Smooth muscle cell (in vitro differentiated cells): ENCODE results near the gene ASGR1. TPM values are rescaled to one million over a fixed set of nuclear protein-coding genes. Genes with fewer than 3 reads are reported as not detected.

ENCODE experiments used
- DNase-seq: peaks from one replicate; lab custom pipeline; 2025; ENCODE audit not compliant: unreplicated experiment; lab: John Stamatoyannopoulos, UW
- H2AFZ ChIP-seq: fragments of 200-600 bp; sonication (generic); 2 replicates; pipeline ENCODE4 v1.6.0; 2016; ENCODE audit warnings: antibody characterized with exemption, low read depth, mild to moderate bottlenecking
- H3F3A ChIP-seq: fragments of 200-600 bp; sonication (generic); 2 replicates; pipeline ENCODE4 v1.6.0; 2017; ENCODE audit warnings: antibody characterized with exemption, low read depth
- H3K27ac ChIP-seq: fragments of 200-600 bp; sonication (generic); 2 replicates; pipeline ENCODE4 v1.5.1; 2016; ENCODE audit warnings: low read depth, mild to moderate bottlenecking
- H3K27me3 ChIP-seq: fragments of 200-600 bp; sonication (generic); 2 replicates; pipeline ENCODE4 v1.6.1; 2016; ENCODE audit warnings: low read depth, mild to moderate bottlenecking
- H3K36me3 ChIP-seq: fragments of 200-600 bp; sonication (generic); 2 replicates; pipeline ENCODE4 v1.5.1; 2016; ENCODE audit warnings: low read depth
- H3K4me1 ChIP-seq: fragments of 200-600 bp; sonication (generic); 2 replicates; pipeline ENCODE4 v1.5.1; 2016; ENCODE audit warnings: low read depth
- H3K4me2 ChIP-seq: fragments of 200-600 bp; sonication (generic); 2 replicates; pipeline ENCODE4 v1.6.0; 2016; ENCODE audit warnings: mild to moderate bottlenecking
- H3K4me3 ChIP-seq: fragments of 200-600 bp; sonication (generic); 2 replicates; pipeline ENCODE4 v1.5.1; 2016; ENCODE audit warnings: mild to moderate bottlenecking
- H3K79me2 ChIP-seq: fragments of 200-600 bp; sonication (generic); 2 replicates; pipeline ENCODE4 v1.6.0; 2016; ENCODE audit warnings: low read depth, mild to moderate bottlenecking
- H3K9ac ChIP-seq: fragments of 200-600 bp; sonication (generic); 2 replicates; pipeline ENCODE4 v1.6.0; 2016; ENCODE audit warnings: low read depth
- H3K9me3 ChIP-seq: fragments of 200-600 bp; sonication (generic); replicated peaks from 2 replicates; pipeline ENCODE4 v1.5.1; 2016; ENCODE audit warnings: low read depth
- H4K20me1 ChIP-seq: fragments of 200-600 bp; sonication (generic); 2 replicates; pipeline ENCODE4 v1.6.0; 2016; ENCODE audit warnings: low read depth
- CTCF ChIP-seq: fragments of 200-600 bp; sonication (generic); IDR thresholded peaks from 2 replicates; pipeline ENCODE4 v1.5.1; 2017; ENCODE audit warnings: borderline replicate concordance, mild to moderate bottlenecking, antibody characterized with exemption; ENCODE audit not compliant: insufficient read depth, poor library complexity, severe bottlenecking
- WGBS: methylation state at CpG from one replicate; pipeline ENCODE4 v1.1.7; 2016; ENCODE audit warnings: low lambda C conversion rate; 5-methylcytosine and 5-hydroxymethylcytosine counted together
- polyA plus RNA-seq: library from polyadenylated mRNA; unstranded; fragments of >200 nt; fragmentation: Nextera tagmentation; extraction: Ambion mirVana; gene quantifications from 2 replicates; pipeline ENCODE4 v1.2.1, GENCODE V29; 2016
- total RNA-seq: library from RNA; depleted of rRNA; stranded (reverse); fragments of >200 nt; gene quantifications from 2 replicates; pipeline ENCODE4 v1.2.3, GENCODE V29; 2014

ASGR1 gene
- total RNA-seq (1.2 and 3.6 TPM in 2 replicates), polyA plus RNA-seq (4.2 and 11.0 TPM in 2 replicates)

GRCh38 chr17:7179317-7180254 is at the start of gene ASGR1:
Gene ASGR1 (minus strand): TSS chr17:7179370. CDS start chr17:7178563, 807 bp downstream.
- no peaks in the 10 kb centered on the region for H3K9me3 ChIP-seq
- peak within 1 kb of the TSS; percentile 90 for H3K4me2 ChIP-seq
- H3K9ac ChIP-seq, result no peak within 1 kb of the TSS
- H3K4me1 ChIP-seq, result no peaks in the 10 kb centered on the region
- no peak within 1 kb of the TSS for H3K27ac ChIP-seq
- H3K4me3 ChIP-seq, result peak within 1 kb of the TSS; percentile 59
- H3K27me3 ChIP-seq, result no peaks in the 10 kb centered on the region
- no peak for TF ChIP-seq CTCF
- no peak for DNase-seq
- WGBS, result 86% methylated on average over 19 of the region's 20 CpGs
- no peaks in the 10 kb centered on the region for H3K79me2 ChIP-seq
- H2AFZ ChIP-seq, result no peak within 1 kb of the TSS
- no peaks in the 10 kb centered on the region for H3F3A ChIP-seq
- H4K20me1 ChIP-seq, result no peaks in the 10 kb centered on the region
- no peaks in the 10 kb centered on the region for H3K36me3 ChIP-seq

GRCh38 chr17:7228920-7229319 is 49.8 kb upstream of the ASGR1 start:
- Histone ChIP-seq H3K9ac (no peak overlapping the region), H3K4me2 (no peak overlapping the region), H3K79me2 (peaks cover 46% of the 10 kb centered on the region), H3K9me3 (no peaks in the 10 kb centered on the region), H2AFZ (no peak overlapping the region), H3K27ac (no peak overlapping the region), H3K27me3 (no peaks in the 10 kb centered on the region), H3K36me3 (no peaks in the 10 kb centered on the region), H4K20me1 (peaks cover 78% of the 10 kb centered on the region), H3F3A (peaks cover 6% of the 10 kb centered on the region), H3K4me1 (peaks cover 5% of the 10 kb centered on the region), H3K4me3 (no peak overlapping the region)
- WGBS, result 97% methylated on average over 14 of the region's 14 CpGs
- no peak for TF ChIP-seq CTCF
- no peak for DNase-seq

GRCh38 chr17:7226721-7227710 is 47.8 kb upstream of the ASGR1 start:
- Histone ChIP-seq H3K79me2 (peaks cover 27% of the 10 kb centered on the region), H4K20me1 (peaks cover 82% of the 10 kb centered on the region), H3K9ac (no peak overlapping the region), H3F3A (no peaks in the 10 kb centered on the region), H2AFZ (no peak overlapping the region), H3K4me3 (no peak overlapping the region), H3K27me3 (no peaks in the 10 kb centered on the region), H3K4me1 (no peaks in the 10 kb centered on the region), H3K36me3 (no peaks in the 10 kb centered on the region), H3K4me2 (no peak overlapping the region), H3K27ac (no peak overlapping the region), H3K9me3 (no peaks in the 10 kb centered on the region)
- WGBS, result 97% methylated on average over 31 of the region's 31 CpGs
- DNase-seq, result no peak
- TF ChIP-seq CTCF, result no peak
